Heart left ventricle (tissue), 13 donors: ENCODE measurements around the gene MCTP1.

Experiments
- POLR2A ChIP-seq, 2 donors: fragments of 450-650 bp; IDR thresholded peaks; one replicate each; pipeline ENCODE4 v1.6.1; 2017; ENCODE audit warnings: antibody characterized with exemption in 2 of 2, mild to moderate bottlenecking in 2 of 2, moderate library complexity in 2 of 2
- TF ChIP-seq, protein P1 (sequence below), 12 donors: fragments of 200-600 bp; sonication (generic) in 4 of 12; IDR thresholded peaks; one replicate each; pipeline versions ENCODE4 v1.5.0 to v1.8.0; 2018 to 2022; ENCODE audit warnings: antibody characterized with exemption in 12 of 12, mild to moderate bottlenecking in 5 of 12
- donor health status: ischemic (EF 13 %, LVEDD 7.1; RV severe dilation, severe dysfunction).
- donor health status: DM: no; HTN: yes; CAD: no.
- donor health status: DM: no; HTN: no; CAD: no.
- donor health status: ischemic (EF 25% LVEDD 6.9; RV normal size, moderate dysfunction).
- donor health status: ischemic (EF 25% LVEDD 5.7; RV mildly dilated, moderate dysfunction).
- donor health status: ischemic (EF 35%, LVEDD 5.7; RV mildly dilated, moderate dysfunction).
- donor health status: nonischemic (EF 11% LVEDD 7.7; RV severe dilation, severe dysfunction).
- donor health status: DM: yes; HTN: yes; CAD: no.
- donor health status: PGD.
- donor health status: ischemic (EF 29% LVEDD 5.4; RV normal size, mild dysfunction).
- donor health status: nonischemic (EF 23%, LVEDD 6.1; RV moderate dilation, normal function).

DNA sequence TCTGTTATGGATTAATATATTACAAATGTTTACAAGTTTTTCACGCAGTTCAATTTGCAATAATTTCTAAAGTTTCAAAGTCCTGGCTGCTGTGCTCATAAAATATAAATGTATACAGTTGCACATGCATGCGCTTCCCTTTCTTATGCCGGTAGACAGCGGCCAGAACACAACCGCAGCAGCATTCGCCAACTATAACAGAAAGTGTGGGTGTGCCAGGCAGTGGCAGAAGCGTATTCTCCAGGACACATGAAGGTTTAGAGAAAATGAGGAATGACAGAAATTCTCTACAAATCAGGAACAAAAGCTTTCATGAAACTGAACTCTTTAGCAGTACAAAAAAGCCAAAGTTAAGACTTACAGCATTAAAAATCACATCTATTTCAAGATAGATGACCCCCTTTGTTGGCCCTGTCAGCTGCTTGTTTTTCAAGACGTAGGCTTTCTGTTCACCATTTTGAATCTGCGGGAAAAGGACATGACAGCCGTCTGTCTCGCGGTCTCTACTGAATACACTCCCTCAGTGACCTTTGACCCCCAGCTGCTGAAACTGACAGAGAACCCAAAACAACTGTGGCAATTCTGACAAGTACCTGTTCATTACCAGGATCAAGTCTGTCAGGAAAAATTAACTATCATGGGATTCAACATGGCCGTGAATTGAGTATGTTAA is 414.2 kb downstream of the MCTP1 start:
- TF ChIP-seq, protein P1, sequence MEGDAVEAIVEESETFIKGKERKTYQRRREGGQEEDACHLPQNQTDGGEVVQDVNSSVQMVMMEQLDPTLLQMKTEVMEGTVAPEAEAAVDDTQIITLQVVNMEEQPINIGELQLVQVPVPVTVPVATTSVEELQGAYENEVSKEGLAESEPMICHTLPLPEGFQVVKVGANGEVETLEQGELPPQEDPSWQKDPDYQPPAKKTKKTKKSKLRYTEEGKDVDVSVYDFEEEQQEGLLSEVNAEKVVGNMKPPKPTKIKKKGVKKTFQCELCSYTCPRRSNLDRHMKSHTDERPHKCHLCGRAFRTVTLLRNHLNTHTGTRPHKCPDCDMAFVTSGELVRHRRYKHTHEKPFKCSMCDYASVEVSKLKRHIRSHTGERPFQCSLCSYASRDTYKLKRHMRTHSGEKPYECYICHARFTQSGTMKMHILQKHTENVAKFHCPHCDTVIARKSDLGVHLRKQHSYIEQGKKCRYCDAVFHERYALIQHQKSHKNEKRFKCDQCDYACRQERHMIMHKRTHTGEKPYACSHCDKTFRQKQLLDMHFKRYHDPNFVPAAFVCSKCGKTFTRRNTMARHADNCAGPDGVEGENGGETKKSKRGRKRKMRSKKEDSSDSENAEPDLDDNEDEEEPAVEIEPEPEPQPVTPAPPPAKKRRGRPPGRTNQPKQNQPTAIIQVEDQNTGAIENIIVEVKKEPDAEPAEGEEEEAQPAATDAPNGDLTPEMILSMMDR (IDR thresholded peaks at IDR 0.05) = no peak
- no peak for TF ChIP-seq POLR2A (IDR thresholded peaks at IDR 0.05)
